Esophagus muscularis mucosa (tissue), 4 donors: ENCODE results near the gene ATMIN.

Experiments used
- CTCF ChIP-seq, 3 experiments: fragments of 200-600 bp in 2 of 3; fragments of 450-650 bp in 1 of 3; sonication (generic) in 2 of 3; IDR thresholded peaks; one replicate each; pipeline ENCODE4 v1.5.1; 2017 to 2019; ENCODE audit warnings: antibody characterized with exemption in 3 of 3, mild to moderate bottlenecking in 2 of 3, moderate library complexity in 1 of 3
- EP300 ChIP-seq: sonication (generic); formaldehyde crosslinking; IDR thresholded peaks from one replicate; pipeline ENCODE4 v1.6.1; 2017; ENCODE audit warnings: antibody characterized with exemption
- POLR2A ChIP-seq: fragments of 450-650 bp; IDR thresholded peaks from one replicate; pipeline ENCODE4 v1.6.1; 2017; ENCODE audit warnings: antibody characterized with exemption, moderate library complexity, mild to moderate bottlenecking, low read depth
- POLR2AphosphoS5 ChIP-seq, 2 donors: sonication (generic); formaldehyde crosslinking; IDR thresholded peaks; one replicate each; pipeline ENCODE4 v1.6.1; 2017; ENCODE audit warnings: antibody characterized with exemption in 2 of 2

DNA sequence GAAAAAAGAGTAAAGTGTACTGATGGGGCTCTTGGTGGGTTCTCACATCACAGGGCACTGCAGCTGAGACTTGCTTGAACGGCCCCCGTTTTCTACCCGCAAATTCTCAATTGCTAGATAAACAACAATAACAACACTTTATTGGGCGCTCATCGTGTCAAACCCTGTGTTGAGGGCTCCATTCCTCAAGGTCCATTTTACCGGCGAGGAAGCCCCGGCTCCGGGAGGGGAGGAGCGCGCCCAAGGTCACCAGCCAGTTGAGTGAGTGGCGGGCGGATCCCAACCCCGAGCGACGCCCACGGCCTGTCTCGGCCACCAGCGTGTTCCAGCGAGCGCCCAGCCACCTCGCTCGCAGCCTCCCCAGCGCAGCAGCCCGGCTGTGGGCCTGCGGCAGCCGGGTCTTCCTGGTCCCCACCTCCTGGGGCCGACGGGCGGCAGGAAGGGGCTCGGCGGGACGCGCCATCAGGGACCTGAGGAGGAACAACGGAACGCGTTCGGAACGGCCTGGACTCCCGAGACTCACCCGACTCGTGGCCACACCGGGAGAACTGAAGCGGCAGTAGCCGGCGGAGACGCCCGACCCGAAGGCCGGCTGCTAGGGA, 29.3 kb upstream of the ATMIN start:
- no peak for TF ChIP-seq POLR2A
- TF ChIP-seq EP300, result no peak
- no peak for TF ChIP-seq CTCF (IDR thresholded peaks at IDR 0.05)
- no peak for TF ChIP-seq POLR2AphosphoS5 (IDR thresholded peaks at IDR 0.05)
